ENCODE results near the gene RPRD2. TPM values are rescaled to one million over a fixed set of nuclear protein-coding genes. Genes with fewer than 3 reads are reported as not detected.
"Not testable (repeated sequence)": the region's sequence is repeated elsewhere in the genome, so short reads cannot be mapped to it uniquely, and the experiment has no call there.

Gene RPRD2
- total RNA-seq, 1 donor from 2014 or later: 8.7 TPM

- no peak for DNase-seq (ENCODE audit: low read depth in 2 of 2)
Measured at GRCh38 chr1:150388241-150388640, 24.3 kb downstream of the RPRD2 start.

DNA sequence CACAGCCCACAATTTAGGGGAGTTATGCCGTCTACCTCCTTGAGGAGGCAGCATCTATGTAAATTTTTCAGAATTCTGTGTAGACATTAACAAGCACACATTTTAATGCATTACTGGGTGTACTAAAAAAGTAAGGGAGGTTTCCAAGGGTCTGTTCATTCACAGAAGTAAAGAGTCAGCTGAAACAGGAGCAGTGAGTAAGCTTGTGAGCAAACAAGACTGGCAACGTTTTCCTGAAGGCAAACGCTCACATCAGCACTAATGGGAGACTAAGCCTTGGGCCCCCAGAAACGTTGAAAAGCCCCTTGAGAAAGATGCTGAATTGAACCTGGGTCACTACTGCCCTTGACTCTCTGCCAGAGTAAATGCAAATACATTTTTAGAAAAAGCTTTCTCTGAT lies 25.7 kb downstream of the RPRD2 start:
- DNase-seq (ENCODE audit: low read depth in 2 of 2): no peak

DNA sequence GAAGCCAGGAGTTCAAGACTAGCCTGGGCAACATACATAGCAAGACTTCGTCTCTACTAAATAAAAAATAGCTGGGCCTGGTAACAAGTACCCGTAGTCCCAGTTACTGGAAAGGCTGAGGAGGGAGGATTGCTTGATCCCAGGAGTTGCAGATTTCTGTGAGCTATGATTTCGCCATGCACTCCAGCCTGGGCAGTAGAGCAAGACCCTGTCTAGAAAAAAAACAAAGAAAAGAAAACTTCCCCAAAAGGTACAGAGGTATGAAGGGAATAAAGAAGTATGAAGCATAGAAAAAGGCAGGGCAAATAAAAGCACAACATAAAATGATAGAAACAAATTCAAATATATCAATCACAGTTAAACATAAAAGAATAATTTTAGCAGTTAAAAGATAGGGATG lies 28.7 kb downstream of the RPRD2 start:
- DNase-seq (ENCODE audit: low read depth in 2 of 2): no peak

DNA sequence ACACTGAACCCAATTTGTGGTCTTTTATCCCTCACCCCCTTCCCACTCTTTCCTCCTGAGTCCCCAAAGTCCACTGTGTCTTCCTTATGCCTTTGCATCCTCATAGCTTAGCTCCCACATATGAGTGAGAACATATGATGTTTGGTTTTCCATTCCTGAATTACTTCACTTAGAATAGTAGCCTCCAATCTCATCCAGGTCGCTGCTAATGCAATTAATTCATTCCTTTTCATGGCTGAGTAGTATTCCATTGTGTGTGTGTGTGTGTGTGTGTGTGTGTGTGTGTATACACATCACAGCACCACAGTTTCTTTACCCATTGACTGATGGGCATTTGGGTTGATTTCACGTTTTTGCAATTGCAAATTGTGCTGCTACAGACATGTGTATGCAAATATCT lies 31.2 kb downstream of the RPRD2 start:
- DNase-seq (ENCODE audit: low read depth in 2 of 2): not testable (repeated sequence)

- no peak for DNase-seq (ENCODE audit: low read depth in 2 of 2)
Measured at GRCh38 chr1:150397392-150398032, 33.6 kb downstream of the RPRD2 start.

DNA sequence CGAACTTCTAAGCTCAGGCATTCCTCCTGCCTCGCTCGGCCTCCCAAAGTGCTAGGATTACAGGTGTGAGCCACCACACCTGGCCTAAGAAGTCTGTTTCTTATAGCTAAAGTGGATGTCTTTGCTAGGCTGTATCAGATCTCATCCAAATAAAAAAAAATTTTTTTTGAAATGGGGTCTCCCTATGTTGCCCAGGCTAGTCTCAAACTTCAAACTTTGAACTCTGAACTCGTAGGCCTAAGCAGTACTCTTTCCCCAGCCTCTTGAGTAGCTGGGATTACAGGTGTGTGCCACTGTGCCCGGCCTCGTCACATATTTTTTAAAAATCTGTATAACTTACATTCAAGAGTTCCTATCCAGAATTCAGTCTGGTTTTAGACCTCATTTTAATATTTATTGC lies 40.5 kb downstream of the RPRD2 start:
- DNase-seq (ENCODE audit: low read depth in 2 of 2): no peak

- no peak for DNase-seq (ENCODE audit: low read depth in 2 of 2)
Measured at GRCh38 chr1:150405660-150406059, 41.7 kb downstream of the RPRD2 start.

DNA sequence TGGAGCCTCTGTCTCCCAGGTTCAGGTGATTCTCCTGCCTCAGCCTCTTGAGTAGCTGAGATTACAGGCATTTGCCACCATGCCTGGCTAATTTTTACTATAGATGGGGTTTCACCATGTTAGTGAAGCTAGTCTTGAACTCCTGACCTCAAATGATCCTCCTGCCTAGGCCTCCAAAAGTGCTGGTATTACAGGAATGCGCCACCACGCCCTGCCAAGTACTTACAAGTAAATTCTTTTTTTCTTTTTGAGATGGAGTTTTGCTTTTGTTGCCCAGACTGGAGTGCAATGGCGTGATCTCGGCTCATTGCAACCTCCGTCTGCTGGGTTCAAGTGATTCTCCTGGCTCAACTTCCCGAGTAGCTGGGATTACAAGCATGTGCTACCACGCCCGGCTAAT lies 42.5 kb downstream of the RPRD2 start:
- no peak for DNase-seq (ENCODE audit: low read depth in 2 of 2)

- no peak for DNase-seq (ENCODE audit: low read depth in 2 of 2)
Measured at GRCh38 chr1:150407330-150407729, 43.4 kb downstream of the RPRD2 start.

GRCh38 chr1:150408800-150409199 lies 44.9 kb downstream of the RPRD2 start:
- no peak for DNase-seq (ENCODE audit: low read depth in 2 of 2)

- no peak for DNase-seq (ENCODE audit: low read depth in 2 of 2)
Measured at GRCh38 chr1:150409504-150410362, 45.8 kb downstream of the RPRD2 start.

DNA sequence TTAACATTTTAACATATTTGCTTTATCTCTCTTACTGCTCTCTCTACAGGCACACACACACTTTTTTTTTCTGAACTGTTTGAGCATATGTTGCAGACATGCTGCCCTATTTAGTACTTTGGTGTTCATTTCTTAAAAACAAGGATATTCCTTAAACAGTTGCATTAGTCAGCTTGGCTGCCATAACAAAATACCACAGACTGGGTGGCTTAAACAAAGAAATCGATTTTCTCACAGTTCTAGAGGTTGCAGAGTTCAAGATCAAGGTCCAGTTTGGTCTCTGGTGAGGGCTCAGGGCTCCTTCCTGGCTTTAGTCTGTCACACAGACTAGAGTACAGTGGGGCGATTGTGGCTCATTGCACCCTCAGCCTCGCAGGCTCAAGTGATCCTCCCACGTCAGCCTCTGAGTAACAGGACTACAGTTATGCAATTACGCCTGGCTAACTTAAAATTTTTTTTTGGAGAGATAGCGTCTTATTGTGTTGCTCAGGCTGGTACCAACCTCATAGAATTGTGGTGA lies 46.7 kb downstream of the RPRD2 start:
- DNase-seq (ENCODE audit: low read depth in 2 of 2): no peak

GRCh38 chr1:150414592-150414991 lies 50.6 kb downstream of the RPRD2 start:
- DNase-seq (ENCODE audit: low read depth in 2 of 2): no peak

- no peak for DNase-seq (ENCODE audit: low read depth in 2 of 2)
Measured at GRCh38 chr1:150415800-150416199, 51.9 kb downstream of the RPRD2 start.

- DNase-seq (ENCODE audit: low read depth in 2 of 2): peak in 1 of 2 donors; percentile 43
Measured at GRCh38 chr1:150420560-150421265, 56.8 kb downstream of the RPRD2 start.

- no peak for DNase-seq (ENCODE audit: low read depth in 2 of 2)
Measured at GRCh38 chr1:150422541-150422940, 58.6 kb downstream of the RPRD2 start.

- peak; percentile 18 to 41 for DNase-seq (ENCODE audit: low read depth in 2 of 2)
Measured at GRCh38 chr1:150429805-150430204, 65.9 kb downstream of the RPRD2 start.

GRCh38 chr1:150441121-150441520 lies 77.2 kb downstream of the RPRD2 start:
- no peak for DNase-seq (ENCODE audit: low read depth in 2 of 2)

DNA sequence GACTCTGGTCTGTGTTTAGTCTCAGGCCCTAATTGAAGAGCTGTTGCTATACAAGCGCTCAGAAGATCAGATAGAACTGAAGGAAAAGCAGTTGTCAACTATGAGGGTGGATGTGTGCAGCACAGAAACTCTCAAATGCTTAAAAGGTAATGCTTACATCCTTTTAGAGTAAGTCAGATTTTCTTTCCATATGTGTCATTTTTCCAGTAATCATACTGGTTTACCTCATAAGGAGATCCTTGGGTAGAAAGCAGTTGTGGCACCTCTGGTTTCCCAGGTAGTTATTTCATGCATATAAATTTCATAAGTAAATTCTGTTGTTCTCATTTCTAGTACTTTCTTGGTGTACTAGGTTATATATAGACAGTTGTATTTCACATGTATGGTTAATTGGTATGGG lies 80.3 kb downstream of the RPRD2 start:
- DNase-seq (ENCODE audit: low read depth in 2 of 2): no peak

DNA sequence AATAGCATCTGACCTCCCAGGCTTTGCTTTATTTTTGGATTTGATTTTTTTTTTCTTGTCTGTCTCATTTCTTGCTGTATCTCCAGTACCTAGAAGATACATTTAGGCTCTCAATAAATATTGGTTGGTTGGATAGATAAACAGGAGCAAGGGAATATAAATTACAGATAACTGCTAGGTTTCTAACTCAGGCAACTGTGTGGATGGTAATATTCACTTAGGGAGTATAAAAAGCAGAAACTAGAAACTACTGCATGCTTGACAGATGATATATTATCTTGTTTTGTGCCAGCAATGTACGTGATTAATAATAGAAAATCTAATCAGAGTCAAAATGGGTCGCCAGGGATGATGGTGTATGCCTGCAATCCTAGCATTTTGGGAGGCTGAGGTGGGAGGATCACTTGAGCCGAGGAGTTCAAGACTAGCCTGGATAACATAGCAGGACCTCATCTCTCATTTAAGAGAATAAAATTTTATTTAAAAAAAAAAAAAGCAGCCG lies 92.2 kb downstream of the RPRD2 start:
- no peak for DNase-seq (ENCODE audit: low read depth in 2 of 2)

- DNase-seq (ENCODE audit: low read depth in 2 of 2): peak; percentile 45 to 72
Measured at GRCh38 chr1:150464422-150464826, 100.5 kb downstream of the RPRD2 start.

- no peak for DNase-seq (ENCODE audit: low read depth in 2 of 2)
Measured at GRCh38 chr1:150466964-150467363, 103.0 kb downstream of the RPRD2 start.

Measured in dermis microvascular lymphatic vessel endothelial cell (primary cell).